Stimulated activated CD4-positive, alpha-beta T cell treated with anti-CD3 and anti-CD28 coated beads, Interleukin-4, amount 100 ng/mL, for 24 hours (primary cell): ENCODE measurements around the gene RMI2.
"Not testable (repeated sequence)": the region's sequence is repeated elsewhere in the genome, so short reads cannot be mapped to it uniquely, and the experiment has no call there.

Experiments
- DNase-seq: peaks from one replicate; pipeline ENCODE4 v3.0.0-alpha.2; 2020

The RMI2 gene

GRCh38 chr16:11345040-11345862, at the start of gene RMI2:
Gene RMI2 (plus strand): TSS chr16:11345459. CDS start chr16:11345472, 13 bp downstream.
- peak; percentile 98 for DNase-seq

DNA sequence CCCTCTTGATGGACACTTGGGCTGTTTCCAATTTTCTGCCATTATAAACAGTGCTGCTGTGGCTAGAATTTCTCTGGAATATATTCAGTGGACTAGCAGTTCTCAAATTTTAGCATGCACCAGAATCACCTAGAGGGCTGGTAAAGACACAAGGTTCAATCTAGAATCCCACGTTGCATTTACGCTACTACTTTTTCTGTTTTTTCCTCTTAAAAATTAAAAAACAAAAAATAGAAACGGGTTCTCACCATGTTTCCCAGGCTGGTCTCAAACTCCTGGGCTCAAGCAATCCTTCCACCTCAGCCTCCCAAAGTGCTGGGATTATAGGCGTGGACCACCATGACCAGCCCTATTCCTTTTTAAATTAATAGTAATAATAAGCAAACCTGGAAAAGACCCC, 49.6 kb upstream of the RMI2 start:
- no peak for DNase-seq

DNA sequence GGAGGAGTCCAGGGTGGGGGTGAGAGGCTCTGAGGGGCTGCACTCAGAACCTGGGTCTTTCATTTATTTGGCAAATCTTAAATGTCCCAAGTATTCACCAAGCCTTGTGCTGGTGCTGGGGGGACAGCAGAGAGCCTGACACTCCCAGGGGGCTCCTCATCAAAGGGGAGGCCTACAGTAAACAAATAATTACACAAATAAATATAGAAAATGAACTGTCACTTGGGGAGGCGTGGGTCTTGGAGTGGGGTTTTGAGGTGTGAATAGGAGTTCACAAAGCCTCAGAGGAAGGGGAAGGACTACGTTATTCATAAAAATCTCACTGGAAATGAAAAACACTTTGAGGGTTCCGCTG, 48.9 kb upstream of the RMI2 start:
- DNase-seq, result no peak

DNA sequence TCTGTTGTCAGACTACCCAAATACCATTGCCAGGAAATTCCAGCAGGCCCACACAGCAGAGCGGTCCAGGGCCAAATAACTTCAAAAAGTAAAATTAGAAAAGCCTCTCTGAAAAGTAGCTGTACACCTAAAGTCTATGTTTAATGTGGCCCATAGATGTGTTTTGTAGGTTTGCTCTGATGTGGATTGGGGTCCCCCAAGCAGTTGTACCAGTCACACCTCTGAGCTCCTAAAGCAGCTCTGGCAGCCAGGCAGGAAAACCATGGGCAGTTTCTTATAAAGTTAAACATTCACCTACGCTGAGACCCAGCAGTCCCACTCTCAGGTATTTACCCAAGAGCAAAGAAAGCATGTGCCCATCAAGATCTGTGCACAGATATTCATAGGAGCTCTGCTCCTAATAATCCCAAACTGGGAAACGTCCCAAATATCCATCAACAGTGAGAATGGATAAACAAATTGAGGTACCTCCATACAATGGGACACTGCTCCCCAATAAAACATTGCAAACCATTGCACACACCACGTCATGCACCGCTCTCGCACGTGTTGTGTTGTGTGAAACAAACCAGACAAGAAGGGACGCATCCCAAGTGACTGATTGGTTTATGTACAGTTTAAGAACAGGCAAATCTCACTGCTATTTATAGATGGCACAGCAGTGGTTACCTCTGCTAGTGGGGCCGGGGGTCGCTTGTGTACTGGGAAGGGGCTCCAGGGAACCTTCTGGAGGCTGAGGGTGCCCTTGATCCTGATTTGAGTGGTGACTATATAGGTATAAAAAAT, 48.4 kb upstream of the RMI2 start:
- DNase-seq, result no peak

DNA sequence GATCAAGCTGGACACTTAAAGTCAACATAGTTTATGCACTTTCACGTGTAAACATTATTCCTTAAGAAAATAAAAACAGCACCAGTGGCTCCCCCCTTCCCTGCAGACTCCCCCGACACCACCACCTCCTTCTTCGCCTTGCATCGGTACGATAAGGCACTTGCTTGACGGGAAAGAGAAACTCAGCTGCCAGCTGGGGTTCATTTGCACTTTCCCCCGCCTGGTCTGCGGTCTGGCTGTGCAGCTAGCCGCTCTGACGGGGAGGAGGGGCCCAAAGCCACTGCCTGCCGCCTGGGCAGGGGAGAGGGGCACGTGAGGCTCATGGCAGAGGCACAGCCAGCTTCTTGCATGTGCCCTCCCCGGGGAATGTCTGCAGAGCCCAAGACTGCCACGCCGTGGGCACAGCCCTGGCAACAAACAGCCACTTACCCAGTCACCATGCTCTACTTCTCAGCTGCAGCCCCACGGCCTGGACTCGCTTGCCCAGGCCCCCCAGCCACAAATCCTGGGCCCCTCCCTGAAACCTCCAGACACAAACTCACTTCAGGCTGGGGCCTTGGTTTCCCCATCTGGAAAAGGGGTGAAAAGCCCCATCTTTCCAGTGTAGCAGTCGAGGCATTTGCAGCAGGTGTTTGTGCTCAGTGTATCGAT, 47.6 kb upstream of the RMI2 start:
- peak; percentile 62 for DNase-seq

DNA sequence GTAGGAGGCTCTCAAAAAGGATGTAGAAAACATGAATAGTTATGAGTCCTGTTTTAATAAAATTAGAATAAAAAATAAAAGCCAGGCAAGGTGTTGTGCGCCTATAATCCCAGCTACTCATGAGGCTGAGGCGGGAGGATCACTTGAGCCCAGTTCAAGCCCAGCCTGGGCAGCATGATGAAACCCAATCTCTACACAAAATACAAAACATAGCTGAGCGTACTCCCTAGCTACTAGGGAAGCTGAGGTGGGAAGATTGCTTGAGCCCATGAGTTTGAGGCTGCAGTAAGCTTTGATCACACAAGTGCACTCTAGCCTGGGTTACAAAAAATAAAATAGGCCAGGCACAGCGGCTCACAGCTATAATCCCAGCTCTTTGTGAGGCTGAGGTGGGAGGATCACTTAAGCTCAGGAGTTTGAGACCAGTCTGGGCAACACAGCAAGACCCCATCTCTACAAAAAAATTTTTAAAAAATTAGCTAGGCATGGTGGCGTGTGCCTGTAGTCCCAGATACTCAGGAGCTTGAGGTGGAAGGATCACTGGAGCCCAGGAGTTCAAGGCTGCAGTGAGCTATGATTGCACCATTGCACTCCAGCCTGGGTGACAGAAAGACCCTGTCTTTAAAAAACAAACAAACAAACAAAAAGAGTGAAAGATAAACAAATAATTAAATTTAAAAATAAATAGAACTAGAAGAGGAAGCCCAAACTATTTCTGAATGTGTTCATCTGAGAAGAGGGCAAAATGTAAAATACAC, 46.9 kb upstream of the RMI2 start:
- no peak for DNase-seq

GRCh38 chr16:11298950-11299547, 46.2 kb upstream of the RMI2 start:
- not testable (repeated sequence) for DNase-seq

DNA sequence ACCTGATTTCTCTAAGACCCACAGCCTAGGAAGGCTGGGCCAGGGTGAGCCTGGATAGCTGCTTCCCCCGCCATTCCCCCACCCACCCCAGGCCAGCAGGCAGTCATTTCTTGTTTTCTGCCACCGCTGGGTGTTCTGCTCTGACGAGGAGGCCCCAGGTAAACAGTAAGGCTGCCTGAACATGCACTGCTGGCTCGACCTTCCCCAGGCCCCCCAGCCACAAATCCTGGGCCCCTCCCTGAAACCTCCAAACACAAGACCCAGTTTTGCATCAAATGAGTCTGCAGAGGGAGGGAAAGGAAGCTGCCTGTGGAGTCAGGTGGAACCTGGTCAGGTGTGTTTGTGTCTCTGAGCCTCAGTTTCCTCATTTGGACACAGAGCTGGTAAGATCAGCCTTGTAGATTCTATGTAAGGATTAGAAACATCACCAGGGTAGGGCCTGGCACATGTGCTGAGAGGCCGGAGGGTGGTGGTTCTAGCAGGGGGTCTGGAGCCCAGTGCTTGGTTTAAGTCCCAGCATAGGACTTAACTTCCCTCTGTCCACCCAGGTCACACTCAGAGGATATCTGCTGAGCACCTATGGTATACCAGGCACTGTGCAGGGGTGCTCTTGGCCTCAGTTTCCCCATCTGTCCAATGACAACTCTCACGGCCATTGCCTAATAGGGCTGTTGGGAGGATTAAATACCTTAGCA, 45.2 kb upstream of the RMI2 start:
- DNase-seq, result no peak

- DNase-seq, result no peak
These were observed 44.7 kb upstream of the RMI2 start for GRCh38 chr16:11300560-11300892.

DNA sequence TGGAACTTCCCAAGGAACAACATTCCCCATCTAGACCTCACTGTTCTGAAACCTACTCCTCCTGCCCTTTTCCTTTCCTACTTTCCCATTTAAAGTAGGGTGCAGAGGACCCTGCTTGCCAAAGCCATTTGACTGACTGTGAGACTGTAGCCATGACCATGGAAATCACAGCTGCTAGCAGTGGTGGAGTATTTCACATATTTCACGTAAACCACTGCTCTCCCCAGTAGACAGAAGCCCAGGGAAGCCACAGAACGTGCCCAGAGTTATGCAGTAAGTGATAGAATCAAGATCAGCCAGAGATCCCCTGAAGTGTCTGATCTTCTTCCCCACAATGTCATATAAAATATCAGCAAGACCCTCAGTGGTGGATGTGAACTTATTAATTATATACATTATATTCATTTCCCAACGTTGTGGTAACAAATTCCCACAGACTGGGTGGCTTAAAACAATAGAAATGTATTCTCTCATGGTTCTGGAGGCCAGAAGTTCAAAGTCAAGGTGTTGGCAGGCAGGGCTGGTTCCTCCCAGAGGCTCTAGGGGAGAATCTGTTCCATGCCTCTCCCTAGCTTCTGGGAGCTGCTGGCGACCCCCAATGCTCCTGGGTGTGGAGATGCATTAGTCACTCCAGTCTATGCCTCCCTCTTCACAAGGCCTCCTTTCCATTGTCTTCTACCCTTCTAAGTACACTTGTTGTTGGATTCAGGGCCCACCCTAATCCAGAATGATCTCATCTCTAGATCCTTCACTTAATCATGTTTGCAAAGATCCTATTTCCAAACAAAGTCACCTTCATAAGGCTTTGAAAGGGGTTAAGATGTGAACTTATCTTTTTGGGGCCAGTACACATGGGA, 43.4 kb upstream of the RMI2 start:
- DNase-seq, result no peak

- no peak for DNase-seq
These were observed 42.3 kb upstream of the RMI2 start for GRCh38 chr16:11302977-11303376.

- DNase-seq, result no peak
These were observed 41.7 kb upstream of the RMI2 start for GRCh38 chr16:11303405-11304138.

- DNase-seq, result no peak
These were observed 38.9 kb upstream of the RMI2 start for GRCh38 chr16:11306381-11306780.

DNA sequence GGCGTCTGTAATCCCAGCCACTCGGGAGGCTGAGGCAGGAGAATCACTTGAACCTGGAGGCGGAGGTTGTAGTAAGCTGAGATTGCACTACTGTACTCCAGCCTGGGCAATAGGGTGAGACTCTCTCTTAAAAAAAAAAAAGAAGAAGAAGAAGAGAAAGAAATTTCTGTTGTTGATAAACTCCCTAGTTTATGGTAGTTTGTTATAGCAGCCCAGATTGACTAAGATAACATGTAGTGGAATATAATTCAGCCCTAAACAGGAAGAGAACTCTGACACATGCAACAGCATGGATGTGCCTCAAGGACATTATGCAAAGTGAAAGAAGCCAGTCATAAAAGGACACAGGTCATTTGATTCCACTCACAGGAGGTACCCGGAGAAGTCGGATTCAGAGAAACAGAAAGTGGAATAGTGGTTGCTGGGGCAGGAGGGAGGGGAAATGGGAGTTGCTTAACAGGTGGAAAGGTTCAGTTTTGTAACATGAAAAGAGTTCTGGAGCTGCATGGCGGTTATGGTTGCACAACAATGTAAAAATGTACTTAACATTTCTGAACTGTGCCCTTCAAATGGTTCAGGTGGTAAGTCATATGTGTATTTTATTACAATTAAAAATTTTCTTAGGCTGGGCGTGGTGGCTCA, 38.1 kb upstream of the RMI2 start:
- no peak for DNase-seq

- DNase-seq, result no peak
These were observed 37.4 kb upstream of the RMI2 start for GRCh38 chr16:11307639-11308492.

GRCh38 chr16:11308493-11309283, 36.6 kb upstream of the RMI2 start:
- no peak for DNase-seq

- no peak for DNase-seq
These were observed 35.2 kb upstream of the RMI2 start for GRCh38 chr16:11309895-11310633.
